ENCODE data around the gene AZIN2.

DNA sequence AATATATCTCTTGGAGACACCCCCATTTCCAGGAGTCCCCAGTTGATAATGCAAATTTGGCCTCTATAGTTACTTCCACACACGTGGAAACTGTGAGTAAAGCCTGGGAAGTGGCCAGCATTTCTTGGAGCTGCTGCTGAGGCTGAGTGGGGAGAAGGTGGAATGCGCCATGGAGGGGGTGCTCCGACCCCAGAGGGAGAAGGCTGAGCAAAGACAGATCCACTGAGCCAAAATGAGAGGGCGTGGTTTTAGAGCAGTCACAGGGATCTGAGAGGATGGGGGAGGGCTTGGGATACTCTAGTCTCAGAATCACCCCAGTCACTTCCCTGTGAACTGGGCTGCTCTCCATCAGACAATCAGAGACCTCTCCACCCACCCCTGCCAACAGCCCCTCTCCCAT lies 62.2 kb downstream of the AZIN2 start:
- TF ChIP-seq, protein P1, sequence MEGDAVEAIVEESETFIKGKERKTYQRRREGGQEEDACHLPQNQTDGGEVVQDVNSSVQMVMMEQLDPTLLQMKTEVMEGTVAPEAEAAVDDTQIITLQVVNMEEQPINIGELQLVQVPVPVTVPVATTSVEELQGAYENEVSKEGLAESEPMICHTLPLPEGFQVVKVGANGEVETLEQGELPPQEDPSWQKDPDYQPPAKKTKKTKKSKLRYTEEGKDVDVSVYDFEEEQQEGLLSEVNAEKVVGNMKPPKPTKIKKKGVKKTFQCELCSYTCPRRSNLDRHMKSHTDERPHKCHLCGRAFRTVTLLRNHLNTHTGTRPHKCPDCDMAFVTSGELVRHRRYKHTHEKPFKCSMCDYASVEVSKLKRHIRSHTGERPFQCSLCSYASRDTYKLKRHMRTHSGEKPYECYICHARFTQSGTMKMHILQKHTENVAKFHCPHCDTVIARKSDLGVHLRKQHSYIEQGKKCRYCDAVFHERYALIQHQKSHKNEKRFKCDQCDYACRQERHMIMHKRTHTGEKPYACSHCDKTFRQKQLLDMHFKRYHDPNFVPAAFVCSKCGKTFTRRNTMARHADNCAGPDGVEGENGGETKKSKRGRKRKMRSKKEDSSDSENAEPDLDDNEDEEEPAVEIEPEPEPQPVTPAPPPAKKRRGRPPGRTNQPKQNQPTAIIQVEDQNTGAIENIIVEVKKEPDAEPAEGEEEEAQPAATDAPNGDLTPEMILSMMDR (IDR thresholded peaks at IDR 0.05; ENCODE audit: borderline replicate concordance, extremely low read depth, low read length, poor library complexity, severe bottlenecking), result no peak
- TF ChIP-seq EZH2 (IDR thresholded peaks at IDR 0.05; ENCODE audit: borderline replicate concordance, low read depth, low read length, severe bottlenecking), result no peak
